Activated naive CD8-positive, alpha-beta T cell treated with anti-CD3 and anti-CD28 coated beads, Interleukin-2, amount 10 ng/mL, durations not matched to agents 7 days and 5 days (primary cell): ENCODE results near the gene GPX7. TPM values are rescaled to one million over a fixed set of nuclear protein-coding genes. Genes with fewer than 3 reads are reported as not detected.

Experiments
- ATAC-seq: fragments of 150-1000 bp; cut with Tn5 transposase; one replicate; pipeline ENCODE4 v1.10.0; 2021; ENCODE audit warnings: low read depth, moderate library complexity
- POLR2A ChIA-PET: fragments of 350-600 bp; sonication (Branson Sonifier 250); formaldehyde crosslinking; loops from one replicate; lab custom pipeline; 2021; ENCODE audit warnings: antibody characterized with exemption; lab: Charles Lee
- DNase-seq: peaks from one replicate; pipeline ENCODE4 v3.0.0; 2021
- H3K27ac Mint-ChIP-seq: one replicate; pipeline ENCODE4 v1.8.0; 2022; ENCODE audit warnings: mild to moderate bottlenecking, mixed read lengths
- H3K27me3 Mint-ChIP-seq: one replicate; pipeline ENCODE4 v1.8.0; 2022; ENCODE audit warnings: mild to moderate bottlenecking, moderate library complexity, mixed read lengths
- H3K36me3 Mint-ChIP-seq: one replicate; pipeline ENCODE4 v1.8.0; 2021; ENCODE audit warnings: mild to moderate bottlenecking, mixed read lengths
- H3K4me1 Mint-ChIP-seq: one replicate; pipeline ENCODE4 v1.8.0; 2021; ENCODE audit warnings: mixed read lengths
- H3K4me3 Mint-ChIP-seq: one replicate; pipeline ENCODE4 v1.8.0; 2022; ENCODE audit warnings: mild to moderate bottlenecking, moderate library complexity, mixed read lengths
- H3K9me3 Mint-ChIP-seq: one replicate; pipeline ENCODE4 v1.8.0; 2021; ENCODE audit warnings: mixed read lengths
- total RNA-seq, 2 experiments: library from RNA; stranded (reverse); gene quantifications; one replicate each; pipeline ENCODE4 v1.2.3, GENCODE V29; 2021

Gene GPX7
- total RNA-seq, 2 experiments from 2014 or later: 13.5 to 13.9 TPM

GRCh38 chr1:52636721-52637695 is 34.8 kb downstream of the GPX7 start:
- POLR2A ChIA-PET: interaction anchor here (1.0 to 4.9 kb wide), 3 partner anchors 21 to 84 kb away, joined by 3 to 34 read pairs (median 8); partner anchors contain the start of gene TUT4

GRCh38 chr1:52637946-52638345 is 35.8 kb downstream of the GPX7 start:
- POLR2A ChIA-PET: interaction anchor here (2.0 to 4.9 kb wide), 2 partner anchors 21 to 85 kb away, joined by 8 to 34 read pairs; partner anchors contain the start of gene TUT4
- H3K9me3 Mint-ChIP-seq: peaks cover 3% of the 10 kb centered on the region
- peaks cover 22% of the 10 kb centered on the region for H3K36me3 Mint-ChIP-seq
- peaks cover 53% of the 10 kb centered on the region for H3K4me1 Mint-ChIP-seq
- peak overlapping the region; percentile 100 for H3K27ac Mint-ChIP-seq
- no peak for DNase-seq
- no peaks in the 10 kb centered on the region for H3K27me3 Mint-ChIP-seq
- ATAC-seq: no peak
- H3K4me3 Mint-ChIP-seq: peak overlapping the region; percentile 82

More at GRCh38 chr1:52636721-52637695, 34.8 kb downstream of the GPX7 start:
- H3K4me1 Mint-ChIP-seq: peaks cover 55% of the 10 kb centered on the region
- peaks cover 3% of the 10 kb centered on the region for H3K9me3 Mint-ChIP-seq
- ATAC-seq: peak; percentile 65
- no peaks in the 10 kb centered on the region for H3K27me3 Mint-ChIP-seq
- peak overlapping the region; percentile 100 for H3K27ac Mint-ChIP-seq
- peak; percentile 71 for DNase-seq
- H3K36me3 Mint-ChIP-seq: peaks cover 19% of the 10 kb centered on the region
- H3K4me3 Mint-ChIP-seq: peak overlapping the region; percentile 82

DNA sequence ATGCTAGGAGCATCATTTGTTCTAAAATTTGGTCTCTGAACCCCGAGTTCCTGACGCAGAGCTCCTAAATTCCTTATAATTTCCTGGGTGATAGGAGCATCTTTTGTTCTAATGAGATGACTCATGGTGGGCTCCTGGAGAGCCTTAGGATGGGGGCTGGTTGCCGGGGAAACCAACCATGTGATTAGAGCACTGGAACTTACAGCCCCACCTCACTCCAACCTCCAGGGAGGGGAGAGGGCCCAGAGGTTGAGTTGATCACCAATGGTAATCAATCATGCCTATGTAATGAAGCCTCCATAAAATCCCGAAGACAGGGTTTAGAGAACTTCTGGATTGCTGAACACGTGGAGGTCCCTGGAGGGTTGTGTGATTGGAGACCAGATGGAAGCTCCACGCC is 38.5 kb downstream of the GPX7 start:
- no peak for ATAC-seq
- POLR2A ChIA-PET: no interaction called here

DNA sequence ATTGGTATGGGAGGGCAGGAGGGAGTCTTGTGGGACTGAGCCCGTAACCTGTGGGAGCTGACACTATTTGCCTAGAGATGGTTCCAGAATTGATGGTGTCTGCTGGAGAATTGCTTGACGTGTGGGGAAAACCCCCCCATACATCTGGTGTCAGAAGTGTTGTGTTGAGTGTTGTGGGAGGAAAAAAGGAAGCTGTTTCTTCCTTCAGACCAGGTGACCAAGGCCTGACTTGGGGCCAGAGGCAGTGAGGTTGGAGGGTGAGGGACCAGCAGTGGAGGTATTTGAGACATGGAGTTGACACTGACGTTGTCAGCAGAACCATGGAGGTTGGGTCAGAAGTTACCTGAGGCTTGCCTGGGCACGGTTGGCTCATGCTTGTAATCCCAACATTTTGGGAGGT is 39.1 kb downstream of the GPX7 start:
- H3K27ac Mint-ChIP-seq: peak overlapping the region; percentile 80
- peaks cover 3% of the 10 kb centered on the region for H3K9me3 Mint-ChIP-seq
- H3K4me1 Mint-ChIP-seq: peaks cover 31% of the 10 kb centered on the region
- peaks cover 24% of the 10 kb centered on the region for H3K36me3 Mint-ChIP-seq
- ATAC-seq (no peak), DNase-seq (no peak)
- H3K27me3 Mint-ChIP-seq: no peaks in the 10 kb centered on the region
- H3K4me3 Mint-ChIP-seq: no peak overlapping the region
- POLR2A ChIA-PET: no interaction called here

More for the DNA sequence above, 38.5 kb downstream of the GPX7 start:
- Mint-ChIP-seq H3K4me1 (peaks cover 34% of the 10 kb centered on the region), H3K4me3 (no peak overlapping the region), H3K36me3 (peaks cover 24% of the 10 kb centered on the region), H3K27ac (no peak overlapping the region), H3K9me3 (peaks cover 3% of the 10 kb centered on the region), H3K27me3 (no peaks in the 10 kb centered on the region)
- no peak for DNase-seq

DNA sequence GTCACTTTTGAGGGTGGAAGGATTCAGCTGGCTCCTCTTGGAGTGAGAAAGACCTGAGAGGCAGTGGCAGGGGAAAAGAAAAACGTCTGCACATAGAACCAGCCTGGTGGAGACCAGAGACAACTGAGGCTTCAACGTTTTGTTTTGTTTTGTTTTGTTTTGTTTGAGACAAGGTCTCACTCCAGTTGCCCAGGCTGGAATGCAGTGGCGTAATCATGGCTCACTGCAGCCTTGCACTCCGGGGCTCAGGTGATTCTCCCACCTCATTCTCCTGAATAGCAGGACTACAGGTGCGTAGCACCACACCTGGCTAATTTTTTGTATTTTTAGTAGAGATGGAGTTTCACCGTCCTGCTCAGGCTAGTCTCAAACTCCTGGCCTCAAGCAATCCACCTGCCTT is 43.1 kb downstream of the GPX7 start:
- peaks cover 9% of the 10 kb centered on the region for H3K4me1 Mint-ChIP-seq
- H3K27ac Mint-ChIP-seq: no peak overlapping the region
- no peaks in the 10 kb centered on the region for H3K27me3 Mint-ChIP-seq
- ATAC-seq (no peak), DNase-seq (no peak)
- H3K4me3 Mint-ChIP-seq: no peak overlapping the region
- peaks cover 3% of the 10 kb centered on the region for H3K9me3 Mint-ChIP-seq
- POLR2A ChIA-PET: interaction anchor here (0.7 kb wide), 1 partner anchor 72 kb away, joined by 4 read pairs; no protein-coding TSS in a partner anchor
- peaks cover 26% of the 10 kb centered on the region for H3K36me3 Mint-ChIP-seq

DNA sequence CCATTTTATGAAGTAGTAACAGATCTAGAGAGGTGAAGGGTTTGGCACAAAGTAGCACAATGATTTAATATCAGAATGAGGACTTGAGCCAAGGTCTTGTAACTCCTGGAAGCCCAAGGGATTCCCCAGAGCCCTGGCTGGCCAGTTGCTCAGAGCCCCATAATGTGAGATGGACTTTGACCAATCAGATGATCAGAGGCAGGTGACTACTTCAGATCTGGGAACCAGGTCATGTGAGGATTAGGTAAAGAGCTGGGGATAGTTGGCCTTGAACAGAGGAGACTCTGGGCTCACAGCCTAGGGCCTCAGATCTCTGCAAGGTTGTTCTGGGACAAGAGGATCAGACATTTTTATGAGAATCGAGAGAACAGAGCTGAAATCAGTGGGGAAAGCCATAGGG is 49.7 kb downstream of the GPX7 start:
- Mint-ChIP-seq H3K4me1 (peaks cover 3% of the 10 kb centered on the region), H3K27me3 (no peaks in the 10 kb centered on the region), H3K9me3 (no peaks in the 10 kb centered on the region), H3K4me3 (no peak overlapping the region), H3K27ac (no peak overlapping the region), H3K36me3 (peaks cover 23% of the 10 kb centered on the region)
- POLR2A ChIA-PET: no interaction called here
- no peak for DNase-seq
- ATAC-seq: no peak

DNA sequence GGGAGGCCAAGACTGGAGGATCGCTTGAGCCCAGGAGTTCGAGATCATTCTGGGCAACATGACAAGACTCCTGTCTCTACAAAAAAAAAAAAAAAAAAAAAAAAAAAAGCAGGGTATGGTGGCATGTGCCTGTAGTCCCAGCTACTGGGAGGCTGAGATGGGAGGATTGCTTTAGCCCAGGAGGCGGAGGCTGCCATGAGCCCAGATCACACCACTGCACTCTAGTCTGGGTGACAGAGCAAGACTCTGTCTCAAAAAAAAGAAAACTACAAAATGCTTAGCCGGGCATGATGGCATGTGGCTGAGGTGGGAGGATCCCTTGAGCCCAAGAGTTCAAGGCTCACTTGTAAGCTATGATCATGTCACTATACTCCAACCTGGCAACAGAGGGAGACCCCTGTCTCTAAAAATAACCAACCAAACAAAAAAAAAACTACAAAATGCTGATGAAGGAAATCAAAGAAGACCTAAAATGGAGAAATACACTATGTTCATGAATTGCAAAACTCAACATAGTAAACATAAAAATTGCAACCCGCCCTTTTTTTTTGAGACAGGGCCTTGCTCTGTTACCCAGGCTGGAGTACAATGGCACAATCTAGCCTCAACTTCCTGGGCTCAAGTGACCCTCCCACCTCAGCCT is 51.2 kb downstream of the GPX7 start:
- POLR2A ChIA-PET: interaction anchor here (0.6 kb wide), 1 partner anchor 27 kb away, joined by 4 read pairs; no protein-coding TSS in a partner anchor
- H3K36me3 Mint-ChIP-seq: peaks cover 23% of the 10 kb centered on the region

GRCh38 chr1:52654063-52654462 is 51.9 kb downstream of the GPX7 start:
- ATAC-seq (no peak), DNase-seq (no peak)
- H3K9me3 Mint-ChIP-seq: no peaks in the 10 kb centered on the region
- H3K36me3 Mint-ChIP-seq: peaks cover 22% of the 10 kb centered on the region
- H3K27ac Mint-ChIP-seq: no peak overlapping the region
- no peaks in the 10 kb centered on the region for H3K27me3 Mint-ChIP-seq
- H3K4me3 Mint-ChIP-seq: no peak overlapping the region
- POLR2A ChIA-PET: no interaction called here
- peaks cover 8% of the 10 kb centered on the region for H3K4me1 Mint-ChIP-seq

More for the DNA sequence above, 51.2 kb downstream of the GPX7 start:
- DNase-seq: no peak
- H3K27ac Mint-ChIP-seq: no peak overlapping the region
- no peak overlapping the region for H3K4me3 Mint-ChIP-seq
- peaks cover 3% of the 10 kb centered on the region for H3K4me1 Mint-ChIP-seq
- H3K27me3 Mint-ChIP-seq: no peaks in the 10 kb centered on the region
- ATAC-seq: no peak
- H3K9me3 Mint-ChIP-seq: no peaks in the 10 kb centered on the region

- H3K27ac Mint-ChIP-seq: no peak overlapping the region
Observed at GRCh38 chr1:52657702-52658101, 55.5 kb downstream of the GPX7 start.

More at GRCh38 chr1:52657702-52658101, 55.5 kb downstream of the GPX7 start:
- Mint-ChIP-seq H3K9me3 (no peaks in the 10 kb centered on the region), H3K27me3 (no peaks in the 10 kb centered on the region), H3K36me3 (peaks cover 14% of the 10 kb centered on the region), H3K4me1 (peaks cover 12% of the 10 kb centered on the region), H3K4me3 (no peak overlapping the region)
- no peak for DNase-seq
- POLR2A ChIA-PET: interaction anchor here (2.4 kb wide), 1 partner anchor 21 kb away, joined by 8 read pairs; no protein-coding TSS in a partner anchor
- ATAC-seq: no peak

Other genes starting within 250 kb of the GPX7 start
- 10 to 100 TPM; 69.3 to 75.6 TPM for gene CC2D1B, start 236.2 kb upstream of the GPX7 start, total RNA-seq
- 10 to 100 TPM; 25.6 to 25.7 TPM for gene ORC1, start 197.9 kb upstream of the GPX7 start, total RNA-seq
- gene PRPF38A, start 197.8 kb upstream of the GPX7 start, total RNA-seq: 10 to 100 TPM; 87.1 to 92.1 TPM
- gene TUT4, start 49.3 kb upstream of the GPX7 start, total RNA-seq: 100 to 1,000 TPM; 104 to 110 TPM
- gene SHISAL2A, start 30.8 kb downstream of the GPX7 start, total RNA-seq: 10 to 100 TPM; 27.9 to 28.8 TPM
- gene COA7, start 96.0 kb downstream of the GPX7 start, total RNA-seq: 10 to 100 TPM; 10.2 to 10.9 TPM
- 10 to 100 TPM; 13.7 to 13.8 TPM for gene ZYG11B, start 124.1 kb downstream of the GPX7 start, total RNA-seq
- under 1 TPM; 0.08 to 0.09 TPM for gene ZYG11A, start 240.4 kb downstream of the GPX7 start, total RNA-seq